GM12892 (cell line): ENCODE data around the gene WLS.

Experiments
- POLR2A ChIP-seq: IDR thresholded peaks from 2 replicates; pipeline ENCODE4 v1.6.1; 2011; ENCODE audit warnings: low read depth, low read length, control low read depth
- POLR2AphosphoS5 ChIP-seq: IDR thresholded peaks from 2 replicates; pipeline ENCODE4 v1.6.1; 2011; ENCODE audit warnings: low read depth, low read length, control low read depth
- TAF1 ChIP-seq: IDR thresholded peaks from 2 replicates; pipeline ENCODE4 v1.6.1; 2011; ENCODE audit warnings: low read depth, mild to moderate bottlenecking, control low read depth, low read length, borderline replicate concordance

DNA sequence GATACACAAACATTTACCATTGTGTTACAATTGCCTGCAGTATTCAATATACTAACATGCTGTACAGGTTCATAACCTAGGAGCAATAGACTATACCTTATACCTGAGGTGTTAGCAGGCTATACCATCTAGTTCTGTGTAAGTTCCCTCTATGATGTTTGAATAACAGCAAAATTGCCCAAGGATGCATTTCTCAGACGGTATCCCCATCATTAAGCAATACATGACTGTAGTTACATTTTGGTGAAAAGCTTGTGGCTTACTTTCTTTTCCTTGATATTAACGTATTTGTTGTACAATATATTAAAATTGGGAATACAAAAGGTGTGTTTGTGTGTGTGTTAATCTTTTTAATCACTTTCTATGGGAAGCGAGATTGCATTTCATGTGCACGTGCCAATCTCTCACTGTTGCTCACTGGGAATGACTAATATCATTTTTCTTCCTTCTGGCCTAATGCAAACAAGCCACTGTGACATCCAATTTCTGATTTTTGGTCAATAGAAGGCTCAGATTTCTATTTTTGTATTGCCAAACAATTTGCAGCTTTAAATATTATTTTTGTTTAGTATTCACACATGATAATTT, 36.7 kb upstream of the WLS start:
- TF ChIP-seq POLR2AphosphoS5 (no peak), TAF1 (no peak), POLR2A (no peak)
